ENCODE data around the gene MEIS2. TPM values are rescaled to one million over a fixed set of nuclear protein-coding genes. Genes with fewer than 3 reads are reported as not detected.

Gene MEIS2
- total RNA-seq, 1 donor from 2014 or later: 6.0 TPM

GRCh38 chr15:36885771-36886170 is 214.6 kb downstream of the MEIS2 start:
- no peak for TF ChIP-seq CTCF (IDR thresholded peaks at IDR 0.05; ENCODE audit: partially characterized antibody, unreplicated experiment)
- Mint-ChIP-seq H3K27me3 (ENCODE audit: unreplicated experiment) (peaks cover 39% of the 10 kb centered on the region), H3K9me3 (ENCODE audit: unreplicated experiment) (peaks cover 38% of the 10 kb centered on the region), H3K4me1 (ENCODE audit: low read depth, unreplicated experiment) (peaks cover 11% of the 10 kb centered on the region), H3K4me3 (ENCODE audit: unreplicated experiment) (no peak overlapping the region), H3K27ac (ENCODE audit: unreplicated experiment) (no peak overlapping the region), H3K36me3 (ENCODE audit: unreplicated experiment) (no peaks in the 10 kb centered on the region)
- no peak for DNase-seq

- no peak overlapping the region for H3K27ac Mint-ChIP-seq (ENCODE audit: unreplicated experiment)
Measured at GRCh38 chr15:36884936-36885635, 215.3 kb downstream of the MEIS2 start.

GRCh38 chr15:36884518-36884875 is 215.9 kb downstream of the MEIS2 start:
- TF ChIP-seq CTCF (IDR thresholded peaks at IDR 0.05; ENCODE audit: partially characterized antibody, unreplicated experiment): no peak
- peak overlapping the region; percentile 27 for H3K4me3 Mint-ChIP-seq (ENCODE audit: unreplicated experiment)
- H3K27ac Mint-ChIP-seq (ENCODE audit: unreplicated experiment): no peak overlapping the region
- no peak for DNase-seq
- H3K9me3 Mint-ChIP-seq (ENCODE audit: unreplicated experiment): peaks cover 38% of the 10 kb centered on the region
- peaks cover 45% of the 10 kb centered on the region for H3K27me3 Mint-ChIP-seq (ENCODE audit: unreplicated experiment)
- no peaks in the 10 kb centered on the region for H3K36me3 Mint-ChIP-seq (ENCODE audit: unreplicated experiment)
- peaks cover 11% of the 10 kb centered on the region for H3K4me1 Mint-ChIP-seq (ENCODE audit: low read depth, unreplicated experiment)

More at GRCh38 chr15:36884936-36885635, 215.3 kb downstream of the MEIS2 start:
- Mint-ChIP-seq H3K36me3 (ENCODE audit: unreplicated experiment) (no peaks in the 10 kb centered on the region), H3K4me3 (ENCODE audit: unreplicated experiment) (no peak overlapping the region), H3K27me3 (ENCODE audit: unreplicated experiment) (peaks cover 41% of the 10 kb centered on the region), H3K4me1 (ENCODE audit: low read depth, unreplicated experiment) (peaks cover 11% of the 10 kb centered on the region), H3K9me3 (ENCODE audit: unreplicated experiment) (peaks cover 38% of the 10 kb centered on the region)
- no peak for TF ChIP-seq CTCF (IDR thresholded peaks at IDR 0.05; ENCODE audit: partially characterized antibody, unreplicated experiment)
- no peak for DNase-seq

- peaks cover 38% of the 10 kb centered on the region for H3K9me3 Mint-ChIP-seq (ENCODE audit: unreplicated experiment)
- H3K4me1 Mint-ChIP-seq (ENCODE audit: low read depth, unreplicated experiment): peaks cover 13% of the 10 kb centered on the region
- peaks cover 46% of the 10 kb centered on the region for H3K27me3 Mint-ChIP-seq (ENCODE audit: unreplicated experiment)
- H3K27ac Mint-ChIP-seq (ENCODE audit: unreplicated experiment): no peak overlapping the region
- DNase-seq: peak; percentile 94
- TF ChIP-seq CTCF (IDR thresholded peaks at IDR 0.05; ENCODE audit: partially characterized antibody, unreplicated experiment): peak; percentile 90
- H3K4me3 Mint-ChIP-seq (ENCODE audit: unreplicated experiment): peak overlapping the region; percentile 48
- no peaks in the 10 kb centered on the region for H3K36me3 Mint-ChIP-seq (ENCODE audit: unreplicated experiment)
Measured at GRCh38 chr15:36883713-36884517, 216.4 kb downstream of the MEIS2 start.
